Naive thymus-derived CD4-positive, alpha-beta T cell (primary cell): ENCODE data around the gene ZNF318. TPM values are rescaled to one million over a fixed set of nuclear protein-coding genes. Genes with fewer than 3 reads are reported as not detected.
"Not testable (repeated sequence)": the region's sequence is repeated elsewhere in the genome, so short reads cannot be mapped to it uniquely, and the experiment has no call there.

Source experiments
- ATAC-seq: fragments of 150-1000 bp; cut with Tn5 transposase; 2 replicates; pipeline ENCODE4 v1.10.0; 2021; ENCODE audit warnings: mild to moderate bottlenecking, moderate library complexity
- CTCF ChIA-PET: fragments of 350-600 bp; sonication (Branson Sonifier 250); formaldehyde crosslinking; loops from one replicate; lab custom pipeline; 2021; ENCODE audit warnings: antibody characterized with exemption; lab: Charles Lee
- POLR2A ChIA-PET: fragments of 350-600 bp; sonication (Branson Sonifier 250); formaldehyde crosslinking; loops from one replicate; lab custom pipeline; 2021; ENCODE audit warnings: antibody characterized with exemption, inconsistent platforms; lab: Charles Lee
- DNase-seq, 9 donors: peaks; one replicate each; pipeline versions ENCODE4 v3.0.0 to v3.0.0-alpha.2; 2020 to 2022; ENCODE audit warnings: mixed read lengths in 1 of 9
- H3K27ac ChIP-seq: one replicate; pipeline ENCODE4 v1.7.0; 2013; ENCODE audit warnings: mild to moderate bottlenecking, low read depth, low read length, moderate library complexity
- H3K27me3 ChIP-seq, 2 donors: one replicate each; pipeline ENCODE4 v1.7.0; 2013; ENCODE audit warnings: low read length in 2 of 2, mild to moderate bottlenecking in 2 of 2, moderate library complexity in 2 of 2; ENCODE audit not compliant: control insufficient read depth in 2 of 2, insufficient read depth in 2 of 2
- H3K36me3 ChIP-seq, 3 experiments: 1 replicate in 2 of 3; 2 replicates in 1 of 3; pipeline ENCODE4 v1.7.0; 2013; ENCODE audit warnings: low read length in 3 of 3, mild to moderate bottlenecking in 3 of 3, moderate library complexity in 1 of 3; ENCODE audit not compliant: insufficient read depth in 3 of 3, control insufficient read depth in 2 of 3
- H3K4me1 ChIP-seq, 2 donors: one replicate each; pipeline ENCODE4 v1.7.0; 2013; ENCODE audit warnings: low read length in 2 of 2, mild to moderate bottlenecking in 2 of 2, moderate library complexity in 1 of 2; ENCODE audit not compliant: control insufficient read depth in 2 of 2, insufficient read depth in 2 of 2
- H3K4me3 ChIP-seq: 2 replicates; pipeline ENCODE4 v1.7.0; 2013; ENCODE audit warnings: mild to moderate bottlenecking, low read length
- H3K9me3 ChIP-seq, 3 experiments: 1 replicate in 2 of 3; 2 replicates in 1 of 3; pipeline ENCODE4 v1.7.0; 2013; ENCODE audit warnings: low read length in 3 of 3; ENCODE audit not compliant: control insufficient read depth in 2 of 3
- H3K27ac Mint-ChIP-seq, 9 donors: one replicate each; pipeline ENCODE4 v1.8.0; 2020 to 2022; ENCODE audit warnings: mixed read lengths in 9 of 9, mild to moderate bottlenecking in 8 of 9, moderate library complexity in 5 of 9, inconsistent platforms in 2 of 9
- H3K27me3 Mint-ChIP-seq, 5 donors: one replicate each; pipeline ENCODE4 v1.8.0; 2021 to 2022; ENCODE audit warnings: mixed read lengths in 5 of 5, mild to moderate bottlenecking in 1 of 5
- H3K36me3 Mint-ChIP-seq, 5 donors: one replicate each; pipeline ENCODE4 v1.8.0; 2020 to 2022; ENCODE audit warnings: mixed read lengths in 5 of 5, mild to moderate bottlenecking in 3 of 5, inconsistent platforms in 1 of 5
- H3K4me1 Mint-ChIP-seq, 7 donors: one replicate each; pipeline ENCODE4 v1.8.0; 2020 to 2022; ENCODE audit warnings: mixed read lengths in 7 of 7, mild to moderate bottlenecking in 3 of 7, inconsistent platforms in 1 of 7
- H3K4me3 Mint-ChIP-seq, 10 donors: one replicate each; pipeline ENCODE4 v1.8.0; 2020 to 2022; ENCODE audit warnings: mild to moderate bottlenecking in 10 of 10, mixed read lengths in 10 of 10, moderate library complexity in 6 of 10, inconsistent platforms in 2 of 10
- H3K9me3 Mint-ChIP-seq, 11 donors: one replicate each; pipeline ENCODE4 v1.8.0; 2020 to 2022; ENCODE audit warnings: mixed read lengths in 11 of 11, mild to moderate bottlenecking in 4 of 11, inconsistent platforms in 1 of 11, moderate library complexity in 1 of 11
- intact Hi-C, 2 donors: fragments of 100-400 bp; cut with micrococcal nuclease; formaldehyde crosslinking; loops; one replicate each; pipeline ENCODE4 v1.15.1; 2023
- polyA plus RNA-seq, 2 donors: library from polyadenylated mRNA; unstranded; fragments of 300-500 nt; fragmentation: Illumina TruSeq; gene quantifications; one replicate each; pipeline ENCODE4 v1.2.3, GENCODE V29; 2021
- total RNA-seq, 6 experiments: library from RNA in 5 of 6; stranded (reverse) in 5 of 6; gene quantifications; 1 replicate in 5 of 6; 2 replicates in 1 of 6; pipeline ENCODE4 v1.2.3 and lab custom pipeline; 2021 to 2026

ZNF318 gene
- total and polyA plus RNA-seq, 7 experiments from 2014 or later = 6.9 to 40.2 (median 28.3) TPM

- DNase-seq (no peak), ATAC-seq (no peak)
- Histone ChIP-seq H3K27ac (no peak overlapping the region), H3K27me3 (no peaks in the 10 kb centered on the region), H3K4me3 (no peak overlapping the region), H3K9me3 (no peaks in the 10 kb centered on the region), H3K36me3 (no peaks in the 10 kb centered on the region), H3K4me1 (peaks cover 8 to 11% of the 10 kb centered on the region in 2 donors)
- intact Hi-C loops = loop anchor here in 1 of 2 donors (5.0 kb wide), 1 partner anchor 44 kb away; no protein-coding TSS in a partner anchor
- Mint-ChIP-seq H3K4me1 (peaks cover 6 to 13% (median 10%) of the 10 kb centered on the region in 7 donors), H3K4me3 (no peak overlapping the region), H3K27me3 (peaks cover 0 to 22% (median 0%) of the 10 kb centered on the region in 5 donors), H3K27ac (no peak overlapping the region), H3K36me3 (peaks cover 0 to 4% (median 0%) of the 10 kb centered on the region in 5 donors), H3K9me3 (no peaks in the 10 kb centered on the region)
- CTCF ChIA-PET = interaction anchor here (0.8 to 1.8 kb wide), 2 partner anchors 14 to 77 kb away, joined by 3 to 5 read pairs; partner anchors contain the start of gene DNPH1
- POLR2A ChIA-PET = no interaction called here
Measured at GRCh38 chr6:43306086-43306485, 63.4 kb downstream of the ZNF318 start.

- Mint-ChIP-seq H3K27me3 (peaks cover 0 to 17% (median 0%) of the 10 kb centered on the region in 5 donors), H3K4me1 (peaks cover 7 to 13% (median 10%) of the 10 kb centered on the region in 7 donors)
- CTCF ChIA-PET = interaction anchor here (1.8 kb wide), 1 partner anchor 15 kb away, joined by 5 read pairs; no protein-coding TSS in a partner anchor
Measured at GRCh38 chr6:43304882-43305281, 64.6 kb downstream of the ZNF318 start.

GRCh38 chr6:43304361-43304760, 65.1 kb downstream of the ZNF318 start:
- peak overlapping the region in 1 of 9 donors; percentile 46 for H3K27ac Mint-ChIP-seq
- H3K4me1 Mint-ChIP-seq = peaks cover 7 to 13% (median 10%) of the 10 kb centered on the region in 7 donors

More at GRCh38 chr6:43304882-43305281, 64.6 kb downstream of the ZNF318 start:
- peak overlapping the region in 1 of 9 donors; percentile 26 for H3K27ac Mint-ChIP-seq
- intact Hi-C loops = loop anchor here in 1 of 2 donors (5.0 kb wide), 1 partner anchor 43 kb away; no protein-coding TSS in a partner anchor
- Histone ChIP-seq H3K27ac (no peak overlapping the region), H3K36me3 (no peaks in the 10 kb centered on the region), H3K9me3 (no peaks in the 10 kb centered on the region), H3K4me1 (peaks cover 8 to 11% of the 10 kb centered on the region in 2 donors), H3K27me3 (no peaks in the 10 kb centered on the region), H3K4me3 (no peak overlapping the region)
- no peak for ATAC-seq
- POLR2A ChIA-PET = no interaction called here
- H3K4me3 Mint-ChIP-seq = no peak overlapping the region
- H3K36me3 Mint-ChIP-seq = no peaks in the 10 kb centered on the region
- H3K9me3 Mint-ChIP-seq = no peaks in the 10 kb centered on the region
- no peak for DNase-seq

GRCh38 chr6:43303751-43304331, 65.6 kb downstream of the ZNF318 start:
- no peaks in the 10 kb centered on the region for H3K9me3 ChIP-seq
- no peaks in the 10 kb centered on the region for H3K36me3 ChIP-seq
- Mint-ChIP-seq H3K27me3 (peaks cover 0 to 13% (median 2%) of the 10 kb centered on the region in 5 donors), H3K36me3 (no peaks in the 10 kb centered on the region), H3K4me3 (no peak overlapping the region), H3K9me3 (no peaks in the 10 kb centered on the region), H3K4me1 (peaks cover 2 to 13% (median 7%) of the 10 kb centered on the region in 7 donors), H3K27ac (peak overlapping the region in 1 of 9 donors; percentile 22)
- ATAC-seq (no peak), DNase-seq (no peak)
- H3K4me3 ChIP-seq = no peak overlapping the region
- ChIA-PET CTCF (no interaction called here), POLR2A (no interaction called here)
- intact Hi-C loops = no loop called here
- H3K27ac ChIP-seq = no peak overlapping the region
- H3K4me1 ChIP-seq = peaks cover 1 to 7% of the 10 kb centered on the region in 2 donors
- H3K27me3 ChIP-seq = no peaks in the 10 kb centered on the region

More at GRCh38 chr6:43304361-43304760, 65.1 kb downstream of the ZNF318 start:
- H3K27me3 Mint-ChIP-seq = peaks cover 0 to 17% (median 0%) of the 10 kb centered on the region in 5 donors
- intact Hi-C loops = no loop called here
- H3K4me3 Mint-ChIP-seq = no peak overlapping the region
- DNase-seq (no peak), ATAC-seq (no peak)
- no peaks in the 10 kb centered on the region for H3K36me3 ChIP-seq
- H3K4me1 ChIP-seq = peaks cover 6 to 11% of the 10 kb centered on the region in 2 donors
- POLR2A ChIA-PET = no interaction called here
- H3K27ac ChIP-seq = no peak overlapping the region
- no peaks in the 10 kb centered on the region for H3K9me3 ChIP-seq
- no peak overlapping the region for H3K4me3 ChIP-seq
- H3K36me3 Mint-ChIP-seq = no peaks in the 10 kb centered on the region
- no peaks in the 10 kb centered on the region for H3K27me3 ChIP-seq
- no peaks in the 10 kb centered on the region for H3K9me3 Mint-ChIP-seq
- CTCF ChIA-PET = no interaction called here

GRCh38 chr6:43303006-43303405, 66.4 kb downstream of the ZNF318 start:
- CTCF ChIA-PET, H3K4me1 ChIP-seq, ATAC-seq, DNase-seq, H3K9me3 ChIP-seq, H3K27ac Mint-ChIP-seq, H3K4me3 ChIP-seq, H3K9me3 Mint-ChIP-seq, H3K27me3 Mint-ChIP-seq, H3K36me3 Mint-ChIP-seq, H3K4me1 Mint-ChIP-seq, H3K27ac ChIP-seq, H3K27me3 ChIP-seq, H3K4me3 Mint-ChIP-seq, intact Hi-C loops, H3K36me3 ChIP-seq, POLR2A ChIA-PET: not testable (repeated sequence)

GRCh38 chr6:43302126-43302525, 67.3 kb downstream of the ZNF318 start:
- Histone ChIP-seq H3K4me3 (no peak overlapping the region), H3K9me3 (no peaks in the 10 kb centered on the region), H3K27me3 (no peaks in the 10 kb centered on the region), H3K36me3 (no peaks in the 10 kb centered on the region), H3K27ac (no peak overlapping the region), H3K4me1 (no peaks in the 10 kb centered on the region)
- intact Hi-C loops = no loop called here
- H3K9me3 Mint-ChIP-seq = no peaks in the 10 kb centered on the region
- no peak for DNase-seq
- H3K27ac Mint-ChIP-seq = no peak overlapping the region
- no peak for ATAC-seq
- POLR2A ChIA-PET = no interaction called here
- no peak overlapping the region for H3K4me3 Mint-ChIP-seq
- peaks cover 0 to 7% (median 0%) of the 10 kb centered on the region in 7 donors for H3K4me1 Mint-ChIP-seq
- CTCF ChIA-PET = no interaction called here
- peaks cover 0 to 7% (median 5%) of the 10 kb centered on the region in 5 donors for H3K27me3 Mint-ChIP-seq
- H3K36me3 Mint-ChIP-seq = no peaks in the 10 kb centered on the region
